GM19468 (cell line): ENCODE measurements around the gene ABCC3.
"Not testable (repeated sequence)": the region's sequence is repeated elsewhere in the genome, so short reads cannot be mapped to it uniquely, and the experiment has no call there.

ENCODE experiments used
- ATAC-seq: cut with Tn5 transposase; IDR thresholded peaks from one replicate; pipeline ENCODE4 v1.9.1; 2021; ENCODE audit warnings: mild to moderate bottlenecking, moderate library complexity, moderate number of reproducible peaks; ENCODE audit not compliant: unreplicated experiment; ENCODE audit errors: extremely low read depth

ABCC3 gene

GRCh38 chr17:50697062-50697461 is 62.4 kb downstream of the ABCC3 start:
- no peak for ATAC-seq

DNA sequence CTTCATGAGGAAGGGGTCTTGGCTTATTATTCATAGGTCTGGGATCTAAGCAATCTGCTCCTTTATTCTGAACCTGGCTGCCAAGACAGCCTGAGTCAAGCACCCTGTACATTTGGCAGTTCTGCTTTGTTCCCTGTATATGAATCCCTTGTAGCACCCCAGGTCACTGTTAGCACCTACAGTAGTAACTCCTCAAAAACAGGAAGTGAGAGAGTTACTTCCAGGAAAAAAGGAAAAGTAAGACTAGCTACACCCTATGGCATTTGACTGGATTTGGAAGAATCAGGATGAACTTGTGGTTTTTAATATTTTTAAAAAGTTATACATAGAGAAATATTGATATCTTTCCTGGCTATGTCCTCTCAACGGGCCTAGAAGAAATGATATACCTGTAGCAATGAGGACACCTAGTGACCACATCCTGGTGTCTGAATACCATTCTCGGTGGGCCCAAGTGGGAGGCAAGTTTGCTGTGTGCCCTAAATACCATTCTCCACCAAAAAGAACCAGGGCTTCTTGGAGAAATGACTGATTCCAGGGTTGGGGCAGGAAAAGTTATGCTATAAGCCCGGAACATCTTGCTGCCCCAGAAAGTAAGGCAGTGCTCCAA is 63.1 kb downstream of the ABCC3 start:
- ATAC-seq = no peak

GRCh38 chr17:50699410-50699809 is 64.7 kb downstream of the ABCC3 start:
- no peak for ATAC-seq

DNA sequence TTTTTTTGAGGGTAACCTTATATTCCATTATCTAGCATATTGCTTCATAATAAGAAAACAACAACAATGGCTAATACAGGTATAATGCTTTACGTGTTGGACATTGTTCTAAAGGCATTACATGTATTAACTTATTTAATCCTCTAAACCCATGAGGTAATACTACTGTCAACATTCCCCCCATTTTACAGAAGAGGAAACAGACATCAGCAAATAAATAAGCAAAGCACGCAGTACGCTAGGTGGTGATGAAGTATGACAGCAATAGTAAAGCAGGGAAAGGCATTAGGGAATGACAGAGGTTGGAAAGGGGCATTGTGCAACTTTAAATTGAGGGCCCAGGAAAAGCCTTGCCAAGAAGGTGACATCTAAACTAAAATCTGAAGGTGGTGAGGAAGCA is 68.5 kb downstream of the ABCC3 start:
- no peak for ATAC-seq

- peak; percentile 73 for ATAC-seq
Measured at GRCh38 chr17:50707289-50708049, 72.8 kb downstream of the ABCC3 start, which contains the start of gene ANKRD40. Gene ANKRD40 (minus strand): TSS chr17:50707914. CDS start chr17:50707654, 260 bp downstream.

GRCh38 chr17:50708050-50709000 is 73.6 kb downstream of the ABCC3 start:
- no peak for ATAC-seq

DNA sequence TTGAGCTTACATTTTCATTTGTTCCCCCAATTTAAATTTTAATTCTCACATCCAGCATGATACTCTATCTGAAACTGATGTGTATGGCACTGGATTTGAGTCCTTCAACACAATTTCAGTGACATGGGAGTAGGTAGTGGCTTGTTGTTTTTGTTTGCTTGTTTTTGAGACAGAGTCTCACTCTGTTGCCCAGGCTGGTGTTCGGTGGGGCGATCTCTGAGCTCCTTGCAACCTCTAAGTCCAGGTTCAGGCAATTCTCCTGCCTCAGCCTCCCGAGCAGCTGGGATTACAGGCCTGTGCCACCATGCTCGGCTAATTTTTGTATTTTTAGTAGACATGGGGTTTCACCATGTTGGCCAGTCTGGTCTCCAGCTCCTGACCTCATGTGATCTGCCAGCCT is 74.4 kb downstream of the ABCC3 start:
- ATAC-seq = not testable (repeated sequence)

DNA sequence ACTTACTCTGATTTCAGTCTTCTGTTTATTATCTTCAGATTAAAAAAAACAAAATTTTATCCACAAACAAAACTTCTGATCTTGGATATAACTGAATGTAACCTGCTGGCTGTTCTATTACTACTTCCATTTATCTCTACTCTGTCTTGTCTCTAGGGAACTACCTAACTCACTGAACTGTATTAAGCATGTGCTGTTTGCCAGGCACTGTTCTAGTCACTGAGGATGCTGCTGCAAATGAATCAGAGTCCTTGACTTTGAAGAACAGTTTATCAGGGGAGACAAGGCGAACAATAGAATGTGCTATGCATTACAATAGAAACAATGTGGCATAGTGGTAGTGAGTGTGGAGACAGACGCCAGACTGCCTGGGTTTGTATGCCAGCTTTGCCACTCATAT is 75.3 kb downstream of the ABCC3 start:
- no peak for ATAC-seq

DNA sequence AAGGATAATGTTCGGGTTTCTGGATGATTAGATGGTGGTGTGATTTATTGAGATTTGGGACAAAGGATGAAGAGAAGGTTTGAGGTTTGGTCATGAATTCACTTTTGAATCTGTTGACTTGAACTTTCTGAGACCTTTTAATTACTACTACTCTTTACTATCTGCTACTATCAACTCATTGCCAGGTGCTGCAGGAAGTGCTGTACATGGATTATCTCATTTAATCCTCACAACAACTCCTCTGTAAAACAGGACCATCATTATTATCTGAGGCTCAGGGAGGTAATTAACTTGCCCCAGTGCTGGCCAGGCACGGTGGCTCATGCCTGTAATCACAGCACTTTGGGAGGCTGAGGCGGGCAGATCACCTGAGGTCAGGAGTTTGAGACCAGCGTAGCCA is 76.0 kb downstream of the ABCC3 start:
- no peak for ATAC-seq

DNA sequence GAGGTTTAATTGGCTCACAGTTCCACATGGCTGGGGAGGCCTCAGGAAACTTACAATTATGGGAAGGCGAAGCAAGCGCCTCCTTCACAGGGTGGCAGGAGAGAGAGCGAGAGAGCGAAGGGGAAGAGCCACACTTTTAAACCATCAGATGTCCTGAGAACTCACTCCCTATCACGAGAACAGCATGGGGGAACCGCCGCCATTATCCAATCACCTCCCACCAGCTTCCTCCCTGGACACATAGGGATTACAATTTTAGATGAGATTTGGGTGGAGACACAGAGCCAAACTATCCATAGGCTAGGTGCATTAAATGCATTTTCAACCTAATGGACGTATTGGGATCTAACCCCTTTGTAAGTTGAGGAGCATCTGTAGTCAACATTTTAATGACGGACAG is 78.0 kb downstream of the ABCC3 start:
- no peak for ATAC-seq

DNA sequence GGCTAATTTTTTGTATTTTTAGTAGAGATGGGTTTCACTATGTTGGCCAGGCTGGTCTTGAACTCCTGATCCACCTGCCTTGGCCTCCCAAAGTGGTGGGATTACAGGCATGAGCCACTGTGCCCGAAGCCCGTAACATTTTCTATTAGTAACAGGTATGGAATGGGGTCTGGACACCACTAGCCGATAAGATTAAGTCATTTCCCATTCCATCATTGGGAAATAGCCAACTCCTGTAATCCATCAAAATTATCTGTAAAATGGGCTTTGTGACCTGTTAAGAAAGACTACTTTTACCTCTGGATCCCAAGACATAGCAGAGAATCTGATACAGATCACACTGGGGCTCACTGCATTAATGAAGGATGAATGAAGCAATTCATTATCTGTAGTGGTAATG is 80.8 kb downstream of the ABCC3 start:
- no peak for ATAC-seq

- peak; percentile 77 for ATAC-seq
Measured at GRCh38 chr17:50719144-50719923, 84.7 kb downstream of the ABCC3 start, which contains the start of gene LUC7L3. Gene LUC7L3 (plus strand): TSS chr17:50719603. CDS start chr17:50719733, 130 bp downstream.

- ATAC-seq = no peak
Measured at GRCh38 chr17:50719924-50720794, 85.5 kb downstream of the ABCC3 start.

DNA sequence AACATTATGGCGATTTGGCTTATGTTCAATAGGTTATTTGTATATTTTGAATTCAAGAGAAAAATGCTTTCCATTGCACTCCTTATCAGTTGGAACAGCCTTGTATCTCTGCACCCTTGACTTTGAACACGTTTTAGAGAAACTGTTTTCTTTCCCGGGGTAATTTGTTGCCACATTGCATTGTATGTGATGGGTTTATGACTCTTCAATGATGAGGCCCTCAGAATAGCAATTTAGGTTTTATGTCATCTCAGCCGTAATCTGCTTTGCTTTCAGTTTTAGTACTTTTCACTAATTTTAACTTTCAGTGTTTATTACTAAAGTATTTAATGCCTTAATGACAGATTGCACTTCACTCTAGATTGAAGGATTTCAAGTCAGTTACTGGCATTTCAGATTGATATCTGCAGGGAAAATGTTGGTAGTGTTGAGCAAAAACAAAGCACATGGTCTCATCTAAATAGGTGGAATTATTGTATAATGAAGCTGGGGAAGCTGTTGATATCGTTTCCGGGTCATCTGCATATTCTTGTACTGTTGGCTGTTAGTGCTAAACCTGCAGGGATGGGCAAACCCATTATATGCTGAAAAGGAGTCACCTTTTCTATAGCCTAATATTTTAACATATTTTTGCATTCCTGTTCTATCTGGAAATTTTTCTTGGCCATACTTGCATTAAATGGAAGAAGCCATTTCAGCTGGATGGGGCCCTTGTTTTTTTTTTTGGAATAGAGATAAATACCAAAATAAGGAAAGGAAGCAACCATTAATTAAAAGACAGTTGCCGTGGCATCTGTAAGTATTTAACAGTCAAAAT is 86.7 kb downstream of the ABCC3 start:
- no peak for ATAC-seq

- ATAC-seq = no peak
Measured at GRCh38 chr17:50722746-50723145, 88.1 kb downstream of the ABCC3 start.

DNA sequence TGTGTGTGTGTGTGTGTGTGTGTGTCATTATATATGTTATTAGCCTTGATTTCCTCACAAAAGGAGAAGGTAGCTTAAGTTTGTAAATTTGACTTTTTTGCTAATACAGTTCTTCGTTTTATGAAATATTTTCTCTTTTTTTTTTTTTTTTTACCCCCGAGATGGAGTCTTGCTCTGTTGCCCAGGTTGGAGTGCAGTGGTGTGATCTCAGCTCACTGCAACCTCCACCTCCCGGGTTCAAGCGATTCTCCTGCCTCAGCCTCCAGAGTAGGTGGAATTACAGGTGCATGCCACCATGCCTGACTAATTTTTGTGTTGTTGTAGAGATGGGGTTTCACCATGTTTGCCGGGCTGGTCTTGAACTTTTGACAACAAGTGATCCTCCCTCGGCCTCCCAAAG is 89.9 kb downstream of the ABCC3 start:
- ATAC-seq = not testable (repeated sequence)

DNA sequence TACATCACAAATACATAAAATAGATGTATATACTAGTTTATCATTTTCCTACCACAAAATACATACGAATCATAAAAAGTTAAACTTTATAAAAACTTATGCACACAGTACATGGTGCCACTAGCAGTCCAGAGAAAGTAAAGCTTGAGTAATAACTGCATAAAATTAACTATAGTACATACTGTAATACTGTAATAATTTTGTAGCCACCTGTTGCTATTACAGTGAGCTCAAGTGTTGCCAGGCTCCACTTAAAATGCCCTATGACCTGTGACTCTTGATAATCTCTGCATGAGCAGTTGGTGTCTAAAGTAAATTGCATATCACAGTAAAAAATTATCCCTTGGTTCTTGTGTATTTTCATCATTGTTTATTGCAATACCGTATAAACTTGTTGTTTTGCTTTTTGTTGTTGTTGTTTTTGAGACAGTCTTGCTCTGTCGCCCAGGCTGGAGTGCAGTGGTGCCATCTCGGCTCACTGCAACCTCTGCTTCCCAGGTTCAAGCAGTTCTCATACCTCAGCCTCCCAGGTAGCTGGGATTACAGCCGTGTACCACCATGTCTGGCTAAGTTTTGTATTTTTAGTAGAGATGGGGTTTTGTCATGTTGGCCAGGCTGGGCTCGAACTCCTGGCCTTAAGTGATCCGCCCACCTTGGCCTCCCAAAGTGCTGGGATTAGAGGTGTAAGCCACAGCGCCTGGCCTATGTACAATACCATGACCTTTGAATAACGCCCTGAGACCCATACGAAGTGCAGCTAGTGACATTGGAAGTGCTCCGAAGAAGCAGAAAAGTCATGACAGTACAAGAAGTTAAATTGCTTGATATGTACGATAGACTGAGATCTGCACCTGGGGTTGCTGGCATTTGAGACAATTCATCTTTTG is 91.3 kb downstream of the ABCC3 start:
- ATAC-seq = no peak
